Left ventricle myocardium superior (tissue), 1 donor: ENCODE measurements around the gene FYB1. TPM values are rescaled to one million over a fixed set of nuclear protein-coding genes. Genes with fewer than 3 reads are reported as not detected.

Experiments
- total RNA-seq: library from RNA; stranded (reverse); fragmentation: NEBNext Ultra II Directional; extraction: Animal tissue kit (Norgen Biotek cat#: 25700); gene quantifications from one replicate; pipeline ENCODE4 v1.2.1, GENCODE V29; 2021
- donor health status: DM: no; HTN: yes; CAD: no; lungs with severe emphysema.

Gene FYB1
- total RNA-seq, 1 donor from 2014 or later, result 5.8 TPM

Other genes starting within 250 kb of the FYB1 start
- 27.5 TPM for gene RICTOR, start 145.2 kb downstream of the FYB1 start, total RNA-seq
- gene C9, start 144.9 kb upstream of the FYB1 start, total RNA-seq, result not detected
- 32.4 TPM for gene DAB2, start 205.4 kb upstream of the FYB1 start, total RNA-seq